Left hindlimb (tissue), 1 donor: ENCODE results near the gene KCNQ4.

Experiments used
- DNase-seq: peaks from one replicate; pipeline ENCODE4 v3.0.0-alpha.2; 2018

Gene KCNQ4

DNA sequence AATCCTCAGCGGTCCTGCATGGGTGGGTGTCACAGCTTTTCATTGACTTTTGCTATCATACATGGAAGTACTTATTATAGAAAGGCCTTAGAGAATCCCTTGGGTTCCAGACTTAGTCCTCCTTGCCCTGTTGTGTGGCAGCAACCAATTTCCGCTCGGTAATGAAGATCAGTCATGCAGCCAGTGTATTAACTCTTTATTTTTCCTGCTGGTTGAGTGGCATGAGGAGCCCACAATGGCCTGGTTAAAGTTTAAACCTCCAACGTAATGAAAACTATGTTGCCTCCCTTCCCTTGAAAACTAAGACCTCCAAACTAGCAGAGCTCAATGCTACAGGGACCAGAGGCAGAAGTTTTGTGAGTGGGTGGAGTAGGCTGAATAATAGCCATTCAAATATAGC lies 58.6 kb downstream of the KCNQ4 start:
- DNase-seq: no peak

DNA sequence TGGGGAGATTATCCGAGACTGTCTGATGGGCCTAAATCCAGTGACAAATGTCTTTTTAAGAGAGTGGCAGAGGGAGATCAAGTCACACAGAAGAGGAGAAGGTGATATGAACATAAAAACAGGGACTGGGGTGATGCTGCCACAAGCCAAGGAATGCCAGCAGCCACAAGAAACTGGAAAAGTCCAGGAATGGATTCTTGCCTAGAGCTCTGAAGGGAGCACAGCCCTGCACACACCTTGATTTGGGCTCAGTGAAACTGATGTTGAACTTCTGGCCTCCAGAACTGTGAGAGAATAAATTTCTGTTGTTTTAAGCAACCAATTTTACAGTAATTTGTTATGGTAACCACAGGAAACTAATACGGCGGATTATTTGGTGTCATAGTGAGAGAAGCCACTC lies 59.1 kb downstream of the KCNQ4 start:
- no peak for DNase-seq

GRCh38 chr1:40844079-40844478 lies 60.5 kb downstream of the KCNQ4 start:
- no peak for DNase-seq

DNA sequence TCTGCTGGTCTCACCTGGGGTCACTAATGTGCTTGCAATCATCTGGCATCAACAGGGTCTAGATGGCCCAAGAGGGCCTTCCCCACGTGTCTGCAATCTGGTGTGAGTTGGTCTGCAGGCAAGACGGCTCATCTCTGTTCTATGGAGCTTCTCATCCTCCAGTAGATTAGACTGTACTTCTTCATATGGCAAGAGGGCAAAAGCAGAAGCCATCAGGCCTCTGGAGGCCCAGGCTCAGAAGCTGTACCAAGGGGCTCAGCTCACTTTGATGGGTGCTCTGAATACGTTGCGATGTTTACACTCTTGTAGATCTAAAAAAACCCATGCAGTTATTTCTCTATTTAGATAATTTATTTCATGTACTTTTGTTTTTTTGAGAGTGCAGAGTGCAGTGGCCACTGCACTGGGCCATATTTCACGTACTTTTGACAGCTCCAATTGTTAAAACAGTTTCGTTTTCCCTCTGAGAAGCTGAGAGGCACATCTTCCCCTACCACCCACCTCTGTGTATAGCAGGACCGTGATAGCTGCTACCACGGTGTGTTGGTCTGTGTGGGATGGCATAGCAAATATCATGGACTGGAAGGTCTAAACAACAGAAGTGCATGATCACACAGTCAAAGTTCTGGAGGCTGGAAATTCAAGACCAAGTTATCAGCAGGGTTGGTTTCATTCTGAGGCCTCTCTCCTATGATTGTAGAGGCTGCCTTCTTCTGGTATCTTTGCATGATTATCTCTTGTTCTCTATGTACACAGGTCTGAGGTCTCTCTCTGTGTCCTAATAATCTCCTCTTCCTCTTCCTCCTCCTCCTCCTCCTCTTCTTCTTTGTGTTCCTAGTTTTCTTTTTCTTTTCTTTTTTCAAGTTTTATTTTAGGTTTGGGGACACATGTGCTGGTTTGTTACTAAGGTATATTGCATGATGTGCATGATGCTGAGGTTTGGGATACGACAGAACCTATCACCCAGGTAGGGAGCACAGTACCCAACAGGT lies 61.6 kb downstream of the KCNQ4 start:
- no peak for DNase-seq

GRCh38 chr1:40845895-40846294 lies 62.3 kb downstream of the KCNQ4 start:
- no peak for DNase-seq

DNA sequence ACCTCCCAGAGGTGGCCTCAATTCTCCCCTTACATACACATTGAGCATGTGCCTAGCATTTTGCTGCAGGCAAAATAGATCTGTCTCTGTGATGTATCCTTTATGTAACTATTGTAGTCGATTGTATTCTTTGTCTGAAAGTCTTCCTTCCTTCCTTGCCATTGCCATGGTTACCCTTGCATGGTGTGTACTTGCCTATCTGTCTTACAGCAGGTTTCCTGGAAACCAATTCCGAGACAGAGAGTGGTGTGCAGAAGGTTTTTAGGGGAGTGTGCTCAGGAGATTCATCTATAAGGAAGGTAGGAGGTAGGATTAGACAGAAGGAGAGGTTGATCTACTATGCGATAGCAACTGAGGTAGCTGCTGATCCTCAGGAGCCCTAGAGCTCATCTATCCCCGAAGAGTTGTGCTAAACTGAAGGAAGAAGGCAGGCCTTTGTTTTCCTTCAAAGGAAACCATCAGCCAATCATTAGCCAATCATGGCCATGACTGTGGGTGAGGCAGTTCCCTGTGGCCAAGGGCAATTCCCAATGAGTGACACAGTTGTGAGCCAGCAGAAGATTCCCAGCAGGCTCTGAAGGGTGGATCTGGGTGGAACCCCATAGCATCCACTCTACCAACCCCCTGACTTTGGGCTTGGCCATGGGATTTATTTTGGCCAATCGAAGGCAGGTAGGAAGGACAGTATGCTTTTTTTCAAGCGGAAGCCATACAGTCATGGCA lies 63.6 kb downstream of the KCNQ4 start:
- DNase-seq: no peak

- no peak for DNase-seq
Measured at GRCh38 chr1:40848530-40849189, 65.1 kb downstream of the KCNQ4 start.

- peak; percentile 68 for DNase-seq
Measured at GRCh38 chr1:40849801-40850592, 66.4 kb downstream of the KCNQ4 start.

GRCh38 chr1:40851643-40852042 lies 68.1 kb downstream of the KCNQ4 start:
- DNase-seq: no peak

- DNase-seq: no peak
Measured at GRCh38 chr1:40853113-40853884, 69.7 kb downstream of the KCNQ4 start.

DNA sequence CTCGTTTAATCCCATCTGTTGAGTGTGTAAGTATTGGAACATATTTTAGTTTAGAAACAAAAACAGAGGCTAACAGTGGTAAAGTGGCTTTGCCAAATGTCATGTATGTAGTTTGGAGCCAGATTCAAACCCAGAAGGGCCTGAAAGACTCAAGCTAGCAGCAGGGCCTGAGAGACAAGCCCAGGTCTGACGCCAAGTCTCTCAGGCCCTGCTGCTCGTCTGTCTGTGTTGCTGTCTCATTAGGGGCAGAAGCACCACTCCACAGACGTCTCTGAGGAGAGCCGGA lies 70.2 kb downstream of the KCNQ4 start:
- no peak for DNase-seq

GRCh38 chr1:40855513-40855912 lies 71.9 kb downstream of the KCNQ4 start:
- DNase-seq: no peak

DNA sequence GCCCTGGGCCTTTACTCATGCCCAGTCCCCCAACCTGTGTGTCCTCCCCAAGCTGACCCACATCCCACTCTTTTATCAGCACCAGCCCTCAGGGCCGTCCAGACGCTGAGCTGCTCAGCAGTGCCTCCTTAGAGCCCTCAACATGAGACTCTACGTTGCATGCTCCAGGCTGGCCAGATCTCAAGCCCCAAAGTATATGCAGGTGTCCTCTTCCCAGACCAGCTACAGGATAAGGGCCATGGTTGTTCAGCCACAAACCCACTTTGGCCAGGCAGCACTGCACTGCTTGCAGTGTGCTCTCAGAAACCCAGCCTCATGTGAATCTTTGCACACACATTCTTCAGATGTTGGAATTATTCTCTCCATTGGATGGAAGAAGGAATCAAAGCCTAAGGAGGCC lies 72.5 kb downstream of the KCNQ4 start:
- no peak for DNase-seq

GRCh38 chr1:40856656-40857302 lies 73.2 kb downstream of the KCNQ4 start:
- no peak for DNase-seq

DNA sequence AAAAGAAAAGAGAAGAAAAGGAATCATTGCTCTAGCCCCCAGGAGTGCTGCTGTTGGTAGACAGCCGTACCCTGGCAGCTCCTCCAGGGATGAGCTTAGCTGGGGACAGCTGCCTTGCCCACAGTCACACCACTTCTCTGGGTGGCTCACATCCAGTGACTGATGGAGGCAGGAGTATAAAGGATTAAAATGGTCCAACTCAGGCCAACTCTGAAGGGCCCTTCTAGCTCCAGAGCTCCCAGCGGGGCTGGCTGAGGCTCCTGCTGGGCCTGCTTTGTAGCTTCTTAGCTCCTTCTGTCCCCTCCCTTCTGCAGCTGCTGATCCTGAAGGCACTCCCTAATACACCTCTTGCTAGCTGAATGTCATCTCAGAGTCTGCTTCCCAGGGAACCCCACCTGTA lies 74.2 kb downstream of the KCNQ4 start:
- DNase-seq: no peak

DNA sequence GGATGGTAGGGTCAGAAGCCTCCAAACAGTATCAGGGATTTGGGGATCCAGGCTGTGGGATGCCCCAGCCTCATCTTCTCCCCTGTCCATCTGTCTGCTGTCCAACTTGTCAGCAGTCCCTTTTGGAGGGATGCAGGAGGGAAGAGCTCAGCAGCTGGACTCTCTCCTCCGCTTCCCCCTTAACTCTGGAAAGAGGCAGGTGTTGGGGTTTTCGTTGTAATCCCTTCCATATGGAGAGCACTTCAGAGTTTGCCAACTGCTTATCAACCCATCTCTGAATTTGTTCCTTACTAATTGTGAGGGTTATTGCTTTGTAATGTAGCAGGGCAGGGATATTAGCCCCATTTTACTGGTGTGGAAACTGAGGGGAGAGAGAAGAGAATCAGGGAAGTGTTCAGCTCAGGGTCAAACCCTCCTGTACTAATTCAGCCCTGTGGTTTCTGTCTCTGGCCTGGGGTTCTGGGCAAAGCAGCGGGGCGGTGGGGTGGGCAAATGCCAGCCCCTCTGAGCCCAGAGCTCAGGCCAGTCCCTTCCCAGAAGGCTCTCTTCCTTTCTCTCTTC lies 75.3 kb downstream of the KCNQ4 start:
- no peak for DNase-seq

- no peak for DNase-seq
Measured at GRCh38 chr1:40860706-40861223, 77.2 kb downstream of the KCNQ4 start.

GRCh38 chr1:40861224-40862003 lies 77.8 kb downstream of the KCNQ4 start:
- DNase-seq: no peak

DNA sequence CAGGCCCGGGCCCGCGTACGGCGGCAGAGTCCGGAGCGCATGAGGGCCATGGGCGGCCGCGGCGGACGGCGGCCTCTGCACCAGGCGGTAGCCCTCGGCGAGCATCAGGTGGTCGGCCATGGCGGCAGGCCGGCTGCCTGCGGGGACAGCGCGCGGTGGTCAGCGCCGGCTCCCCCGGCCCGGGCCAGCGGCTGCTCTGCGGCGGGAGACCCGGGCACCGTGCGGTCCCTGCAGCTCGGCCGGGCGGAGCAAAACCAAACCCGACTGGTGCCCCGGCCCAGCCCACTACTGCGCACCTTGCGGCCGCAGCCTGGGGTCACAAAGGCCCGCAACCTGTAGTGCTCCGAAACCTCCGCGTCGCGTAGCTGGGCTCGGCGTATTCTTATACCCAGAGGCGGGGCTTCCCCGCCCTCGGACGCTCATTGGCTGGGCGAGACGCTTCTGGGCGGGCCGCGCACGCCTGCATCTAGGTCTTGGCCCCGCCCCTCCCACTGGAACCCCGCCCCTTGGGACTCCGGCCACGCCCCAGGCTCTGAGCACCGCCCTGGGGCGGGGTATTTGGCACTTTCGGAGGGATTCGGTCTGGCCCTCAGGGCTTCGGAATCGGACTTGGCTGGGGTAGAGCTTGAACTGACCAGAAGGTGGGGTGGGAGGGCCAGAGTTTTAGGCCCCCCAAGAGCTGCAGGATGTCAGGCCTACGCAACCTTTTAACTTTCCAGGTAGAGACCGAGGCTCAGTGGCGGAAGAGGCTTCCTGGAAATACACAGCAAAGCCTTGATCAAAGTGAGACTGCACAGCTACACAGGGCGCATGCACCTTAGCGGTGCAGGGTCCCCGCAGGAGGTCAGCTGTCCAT lies 78.6 kb downstream of the KCNQ4 start, which contains the start of gene CITED4:
TSS of gene CITED4 (minus strand) at position 356 of the 856 bp plus-strand sequence. CDS start at position 120, 236 bp downstream.
- DNase-seq: peak; percentile 91
